ENCODE results near the gene FOXP1. TPM values are rescaled to one million over a fixed set of nuclear protein-coding genes. Genes with fewer than 3 reads are reported as not detected.

FOXP1 gene
- total RNA-seq, 4 donors from 2014 or later, result 54.2 to 152 (median 129) TPM

- TF ChIP-seq POLR2A (IDR thresholded peaks at IDR 0.05) (no peak), CTCF (IDR thresholded peaks at IDR 0.05) (no peak)
- H3K27ac ChIP-seq, result no peak overlapping the region
- H3K4me1 ChIP-seq, result no peaks in the 10 kb centered on the region
- no peaks in the 10 kb centered on the region for H3K27me3 ChIP-seq
- DNase-seq, result no peak
- H3K9me3 ChIP-seq, result no peaks in the 10 kb centered on the region
- intact Hi-C loops (cut with DNase I; ENCODE audit: low total_unique reads), result no loop called here
- no peaks in the 10 kb centered on the region for H3K36me3 ChIP-seq
- H3K4me3 ChIP-seq, result no peak overlapping the region
Measured at GRCh38 chr3:71142441-71143161, 440.9 kb downstream of the FOXP1 start.

- no peaks in the 10 kb centered on the region for H3K4me1 ChIP-seq
- intact Hi-C loops (cut with DNase I; ENCODE audit: low total_unique reads), result no loop called here
Measured at GRCh38 chr3:71140477-71140876, 443.1 kb downstream of the FOXP1 start.

DNA sequence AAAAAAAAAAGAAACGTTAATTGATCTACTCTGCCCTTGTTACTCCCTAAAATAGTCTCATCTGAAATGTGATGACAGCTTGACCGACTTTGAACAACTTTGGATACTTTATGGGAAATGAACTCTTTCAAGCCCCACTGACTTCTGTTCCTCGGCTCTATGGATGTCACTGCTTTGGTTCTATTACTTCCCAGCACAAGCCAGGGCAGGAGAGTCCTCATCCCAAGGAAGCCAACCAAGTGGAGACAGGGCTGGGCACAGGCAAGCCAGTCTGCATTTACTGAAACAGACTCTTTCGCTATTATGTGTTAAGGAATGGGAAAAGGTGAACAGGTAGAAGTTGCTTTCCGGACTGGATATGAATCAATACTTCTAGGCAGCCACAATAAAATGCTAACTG, 444.0 kb downstream of the FOXP1 start:
- H3K4me1 ChIP-seq, result no peaks in the 10 kb centered on the region
- H3K27ac ChIP-seq, result no peak overlapping the region
- DNase-seq, result no peak
- H3K27me3 ChIP-seq, result no peaks in the 10 kb centered on the region
- no peak overlapping the region for H3K4me3 ChIP-seq
- H3K36me3 ChIP-seq, result no peaks in the 10 kb centered on the region
- intact Hi-C loops (cut with DNase I; ENCODE audit: low total_unique reads), result no loop called here
- no peaks in the 10 kb centered on the region for H3K9me3 ChIP-seq
- TF ChIP-seq CTCF (IDR thresholded peaks at IDR 0.05), result no peak
- TF ChIP-seq POLR2A (IDR thresholded peaks at IDR 0.05), result no peak

More at GRCh38 chr3:71140477-71140876, 443.1 kb downstream of the FOXP1 start:
- DNase-seq, result no peak
- no peaks in the 10 kb centered on the region for H3K36me3 ChIP-seq
- no peak for TF ChIP-seq CTCF (IDR thresholded peaks at IDR 0.05)
- TF ChIP-seq POLR2A (IDR thresholded peaks at IDR 0.05), result no peak
- no peaks in the 10 kb centered on the region for H3K27me3 ChIP-seq
- H3K4me3 ChIP-seq, result no peak overlapping the region
- no peak overlapping the region for H3K27ac ChIP-seq
- H3K9me3 ChIP-seq, result no peaks in the 10 kb centered on the region

DNA sequence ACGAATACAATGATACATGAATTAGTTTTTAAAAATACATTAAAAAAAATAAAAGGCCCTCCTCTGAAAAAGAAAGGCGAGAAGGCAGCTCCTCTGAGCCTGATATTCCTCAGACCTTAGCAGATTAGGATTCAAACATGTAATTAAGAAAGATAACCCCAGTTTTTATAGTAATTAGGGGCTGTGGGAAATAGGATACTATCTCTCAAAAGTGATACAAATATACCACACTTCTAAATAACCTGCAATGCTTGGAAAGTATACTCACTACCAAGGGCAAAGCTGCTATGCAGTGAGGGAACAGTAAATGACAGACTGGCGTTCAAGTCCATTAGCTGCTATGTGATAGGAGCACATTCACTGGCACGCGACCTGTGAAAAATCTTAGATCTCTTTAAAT, 445.1 kb downstream of the FOXP1 start:
- TF ChIP-seq CTCF (IDR thresholded peaks at IDR 0.05) (no peak), POLR2A (IDR thresholded peaks at IDR 0.05) (no peak)
- Histone ChIP-seq H3K9me3 (no peaks in the 10 kb centered on the region), H3K4me3 (no peak overlapping the region), H3K36me3 (no peaks in the 10 kb centered on the region), H3K27ac (no peak overlapping the region), H3K4me1 (no peaks in the 10 kb centered on the region), H3K27me3 (no peaks in the 10 kb centered on the region)
- DNase-seq, result no peak
- intact Hi-C loops (cut with DNase I; ENCODE audit: low total_unique reads), result no loop called here

GRCh38 chr3:71136276-71136675, 447.3 kb downstream of the FOXP1 start:
- intact Hi-C loops (cut with DNase I; ENCODE audit: low total_unique reads), result no loop called here
- H3K9me3 ChIP-seq, result no peaks in the 10 kb centered on the region
- DNase-seq, result no peak
- no peak overlapping the region for H3K4me3 ChIP-seq
- H3K4me1 ChIP-seq, result no peaks in the 10 kb centered on the region
- no peak for TF ChIP-seq CTCF (IDR thresholded peaks at IDR 0.05)
- TF ChIP-seq POLR2A (IDR thresholded peaks at IDR 0.05), result no peak
- H3K36me3 ChIP-seq, result no peaks in the 10 kb centered on the region
- no peak overlapping the region for H3K27ac ChIP-seq
- H3K27me3 ChIP-seq, result no peaks in the 10 kb centered on the region

All from uterus (tissue), 4 donors.